RCC 7860 (cell line): ENCODE data around the gene KDM5A.
A peak's percentile ranks its signal among the peaks of the same experiment; 100 is the strongest.
"Not testable (repeated sequence)": the region's sequence is repeated elsewhere in the genome, so short reads cannot be mapped to it uniquely, and the experiment has no call there.

Source experiments
- DNase-seq: peaks from one replicate; pipeline ENCODE4 v3.0.0-alpha.2; 2015; ENCODE audit warnings: low spot score
- FAIRE-seq: peaks from 2 replicates; lab custom pipeline; 2012; peaks lifted over from hg19 to GRCh38; lab: Jason Lieb, UNC

The KDM5A gene

GRCh38 chr12:389142-390096 lies at the start of gene KDM5A:
KDM5A (minus strand) TSS chr12:389320; CDS start chr12:389091, 229 bp downstream.
- peak; percentile 69 for DNase-seq
- FAIRE-seq, result no peak

GRCh38 chr12:435737-436136 lies 46.6 kb upstream of the KDM5A start:
- not testable (repeated sequence) for DNase-seq, FAIRE-seq

GRCh38 chr12:422526-422925 lies 33.4 kb upstream of the KDM5A start:
- FAIRE-seq, result no peak

GRCh38 chr12:418432-418831 lies 29.3 kb upstream of the KDM5A start:
- DNase-seq (no peak), FAIRE-seq (no peak)

More at GRCh38 chr12:422526-422925, 33.4 kb upstream of the KDM5A start:
- DNase-seq, result no peak

- DNase-seq, result no peak
- no peak for FAIRE-seq
Measured at GRCh38 chr12:414859-415258, 25.7 kb upstream of the KDM5A start.

DNA sequence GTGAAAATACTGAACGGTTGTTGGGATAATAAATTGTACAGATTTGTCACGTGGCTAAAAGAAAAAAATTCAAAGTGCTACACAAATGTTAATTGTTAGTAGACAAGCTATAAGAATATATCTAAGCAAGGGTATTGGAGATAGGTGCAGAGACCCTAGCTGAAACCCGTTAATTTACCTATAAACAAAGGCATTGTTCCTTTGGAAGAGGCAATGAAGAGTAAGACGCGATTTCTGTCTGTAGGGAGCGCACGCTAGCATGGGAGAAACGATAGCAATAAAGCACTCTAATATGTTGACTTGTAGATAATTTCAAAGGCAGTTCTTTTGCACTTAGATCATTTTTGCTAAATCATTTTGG lies 12.9 kb upstream of the KDM5A start:
- DNase-seq (no peak), FAIRE-seq (no peak)

DNA sequence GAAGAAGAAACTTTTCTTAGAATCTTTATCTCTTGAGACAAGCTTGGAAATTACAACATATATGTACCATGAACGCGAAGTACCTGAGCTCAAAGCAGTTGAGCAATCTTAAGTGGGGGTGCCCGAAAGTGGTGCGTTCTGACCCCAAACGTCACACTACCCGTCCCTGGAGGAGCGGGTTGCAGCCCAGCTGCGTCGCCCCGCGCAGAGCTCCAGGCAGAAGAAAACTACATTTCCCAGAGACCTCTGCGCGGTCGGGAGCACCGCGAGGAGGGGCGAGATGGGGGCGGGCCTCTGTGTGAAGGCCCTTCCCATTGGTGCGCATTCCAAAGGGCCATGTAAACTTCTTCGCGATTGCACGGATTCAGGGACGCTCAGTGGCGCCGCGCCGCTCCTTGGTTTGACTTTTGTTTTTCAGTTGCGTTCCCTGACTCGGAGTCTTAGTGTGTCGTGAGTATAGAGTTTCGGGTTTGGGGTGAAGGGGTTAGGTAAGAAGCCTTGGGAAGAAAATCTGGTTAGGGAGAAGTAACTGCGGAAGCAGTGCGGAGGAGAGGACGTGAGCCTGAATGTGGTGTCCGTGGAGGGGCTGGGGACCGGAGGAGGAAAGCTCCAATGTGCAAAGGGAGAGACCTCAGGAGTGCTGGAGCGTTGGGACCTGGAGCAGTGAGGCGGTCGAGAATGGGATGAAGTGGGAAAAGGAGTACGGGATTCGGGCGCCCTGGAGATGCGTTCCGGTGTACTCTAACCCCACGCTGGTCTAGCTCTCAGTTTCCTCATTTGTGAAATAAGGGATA lies 12.3 kb upstream of the KDM5A start, which contains the start of gene CCDC77:
CCDC77 (plus strand) TSS at position 410 of the 794 bp plus-strand sequence. CDS start 7,740 bp downstream, outside the sequence.
- DNase-seq, result peak; percentile 79
- peak; percentile 78 for FAIRE-seq

DNA sequence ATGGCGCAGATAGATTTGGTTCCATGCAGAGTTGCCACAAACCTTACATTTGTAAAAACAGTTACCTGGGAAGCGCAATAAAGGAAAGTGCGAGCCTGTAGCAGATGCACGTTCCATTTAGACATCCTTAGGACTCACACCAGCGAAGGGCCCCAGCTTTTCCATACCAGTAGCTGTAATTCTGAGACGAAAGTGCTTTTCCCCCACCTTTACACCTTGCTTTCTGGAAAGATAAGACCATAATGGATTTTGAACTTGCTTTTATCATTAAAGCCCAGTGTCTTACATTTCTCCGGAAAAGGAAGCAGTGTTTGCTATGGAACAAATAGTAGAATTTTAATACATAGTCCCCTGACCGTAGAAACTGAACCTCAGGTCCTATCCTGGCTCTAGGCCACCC lies 11.7 kb upstream of the KDM5A start:
- FAIRE-seq, result no peak
- no peak for DNase-seq

DNA sequence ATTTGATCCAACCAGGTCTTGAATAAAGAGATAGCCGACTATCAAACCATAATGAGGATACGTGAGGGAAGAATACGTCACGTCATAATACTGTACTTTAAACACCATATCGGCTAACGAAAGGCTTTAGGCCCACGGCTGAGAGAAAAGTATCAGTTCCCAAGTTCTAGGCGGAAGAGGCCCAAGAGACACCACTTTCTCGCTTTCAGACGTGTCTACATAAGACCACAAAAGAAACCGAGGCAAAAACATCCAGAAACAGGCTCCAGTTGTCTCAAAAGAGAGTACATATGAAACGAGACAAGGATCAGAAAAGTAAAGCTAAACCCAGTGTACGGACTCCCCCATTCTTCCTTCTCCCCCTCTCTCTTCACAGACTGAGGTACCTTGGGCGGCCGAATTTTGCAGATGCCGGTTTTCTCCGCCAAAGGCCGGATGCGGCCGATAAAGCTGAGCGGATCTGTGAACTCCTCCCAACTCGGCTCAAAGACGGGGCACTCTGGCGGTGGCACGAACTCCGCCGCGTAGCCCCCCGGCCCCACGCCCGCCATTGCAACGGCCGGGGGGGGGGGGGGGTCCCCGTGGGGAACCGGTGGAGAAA lies 479 bp downstream of the KDM5A start:
- FAIRE-seq (no peak), DNase-seq (no peak)

DNA sequence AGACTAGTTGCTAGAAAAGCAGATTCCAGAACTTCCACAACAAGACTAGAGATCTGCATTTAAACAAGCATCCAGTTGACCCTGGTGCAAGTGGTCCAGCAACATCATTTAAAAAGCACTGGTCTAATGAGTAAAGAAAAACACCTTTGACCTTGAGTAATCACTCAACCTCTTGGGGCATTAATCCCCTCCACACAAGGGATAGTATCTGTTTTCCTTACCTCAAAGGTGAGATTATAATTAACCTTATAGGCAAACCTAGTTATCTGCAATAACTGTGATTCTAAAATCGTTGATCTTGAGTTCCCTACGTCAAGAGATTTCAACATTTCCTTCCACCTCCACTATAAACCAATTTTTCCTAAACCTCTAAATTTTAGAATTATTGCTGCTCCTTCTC lies 1.1 kb downstream of the KDM5A start:
- DNase-seq, result no peak
- FAIRE-seq, result no peak

DNA sequence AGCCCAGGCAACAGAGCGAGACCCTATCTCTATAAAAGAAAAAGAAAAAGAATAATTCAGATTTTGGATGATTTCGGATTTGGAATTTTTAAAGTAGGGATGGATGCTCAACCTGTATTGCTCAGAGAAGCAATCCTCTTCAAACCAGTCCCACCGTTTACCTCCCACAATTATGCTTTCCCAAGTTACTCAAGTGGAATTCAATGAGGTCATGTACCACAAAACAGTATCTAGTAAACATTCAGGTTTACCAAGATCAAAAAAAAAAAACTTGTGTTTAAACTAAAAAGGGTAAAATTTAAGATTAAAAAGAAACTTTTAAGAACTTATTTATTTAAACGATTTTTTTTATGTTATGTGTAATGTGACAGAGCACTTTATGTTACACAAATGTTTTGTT lies 2.5 kb downstream of the KDM5A start:
- DNase-seq (no peak), FAIRE-seq (peak; percentile 62)

- FAIRE-seq, result not testable (repeated sequence)
Measured at GRCh38 chr12:370739-371485, 18.2 kb downstream of the KDM5A start.

GRCh38 chr12:367972-368371 lies 21.1 kb downstream of the KDM5A start:
- FAIRE-seq (no peak), DNase-seq (no peak)

More at GRCh38 chr12:370739-371485, 18.2 kb downstream of the KDM5A start:
- DNase-seq, result not testable (repeated sequence)

DNA sequence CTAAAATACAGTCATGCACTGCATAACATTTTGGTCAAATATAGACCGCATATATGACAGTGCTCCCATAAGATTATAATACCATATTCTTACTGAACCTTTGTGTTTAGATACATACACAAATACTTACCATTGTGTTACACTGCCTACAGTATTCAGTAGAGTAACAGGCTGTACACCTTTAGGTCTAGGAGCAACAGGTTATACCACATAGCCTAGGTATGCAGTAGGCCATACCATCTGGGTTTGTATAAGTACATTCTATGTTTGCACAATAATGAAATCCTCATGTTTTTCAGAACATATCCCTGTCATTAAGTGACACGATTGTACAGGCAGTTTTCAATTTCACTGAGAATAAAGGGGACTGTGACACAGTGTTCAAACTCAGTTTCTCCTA lies 22.3 kb downstream of the KDM5A start:
- DNase-seq, result no peak
- FAIRE-seq, result no peak

DNA sequence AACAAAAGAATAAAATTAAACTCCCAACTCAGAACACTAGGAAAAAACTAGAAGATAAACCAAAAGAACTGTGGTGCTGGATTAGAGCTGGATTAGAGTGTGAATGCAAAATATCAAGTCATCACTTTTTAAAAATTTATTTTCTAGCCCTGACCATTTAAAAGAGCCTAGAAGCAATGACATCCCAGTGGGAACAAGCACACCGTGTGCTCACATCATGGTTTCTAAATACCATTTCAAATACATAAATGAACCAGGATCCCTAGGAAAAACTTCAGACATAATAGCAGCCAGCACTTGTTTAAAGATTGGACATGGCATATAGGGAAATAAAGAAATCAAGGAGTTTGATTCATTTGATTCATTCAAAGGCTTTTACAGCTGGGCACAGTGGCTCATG lies 30.0 kb downstream of the KDM5A start:
- DNase-seq, result no peak
- FAIRE-seq, result no peak

GRCh38 chr12:356276-356988 lies 32.7 kb downstream of the KDM5A start:
- DNase-seq (no peak), FAIRE-seq (no peak)

DNA sequence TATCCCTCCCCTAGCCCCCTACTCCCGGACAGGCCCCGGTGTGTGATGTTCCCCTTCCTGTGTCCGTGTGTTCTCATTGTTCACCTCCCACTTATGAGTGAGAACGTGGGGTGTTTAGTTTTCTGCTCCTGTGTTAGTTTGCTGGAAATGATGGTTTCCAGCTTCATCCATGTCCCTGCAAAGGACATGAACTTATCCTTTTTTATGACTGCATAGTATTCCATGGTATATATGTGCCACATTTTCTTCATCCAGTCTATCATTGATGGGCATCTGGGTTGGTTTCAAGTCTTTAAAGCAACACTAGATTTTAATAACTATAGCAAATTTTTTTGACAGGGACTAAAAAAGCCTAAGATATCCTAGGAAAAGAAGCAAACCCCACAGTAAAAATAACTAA lies 37.9 kb downstream of the KDM5A start:
- FAIRE-seq, DNase-seq: not testable (repeated sequence)

DNA sequence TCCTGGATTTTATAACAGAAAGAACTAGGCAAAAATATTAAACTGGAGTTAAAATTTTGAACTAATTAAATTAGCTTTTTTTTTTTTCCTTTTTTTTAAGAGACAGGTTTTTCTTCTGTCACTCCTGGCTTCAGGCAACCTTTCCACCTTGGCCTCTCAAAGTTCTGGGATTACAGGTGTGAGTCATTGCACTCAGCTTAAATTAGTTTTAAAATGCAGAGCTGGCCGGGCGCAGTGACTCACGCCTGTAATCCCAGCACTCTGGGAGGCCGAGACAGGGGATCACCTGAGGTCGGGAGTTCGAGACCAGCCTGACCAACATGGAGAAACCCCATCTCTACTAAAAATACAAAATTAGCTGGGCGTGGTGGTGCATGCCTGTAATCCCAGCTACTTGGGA lies 39.5 kb downstream of the KDM5A start:
- not testable (repeated sequence) for FAIRE-seq

GRCh38 chr12:343036-343435 lies 46.1 kb downstream of the KDM5A start:
- not testable (repeated sequence) for FAIRE-seq, DNase-seq

More for the DNA sequence above, 39.5 kb downstream of the KDM5A start:
- DNase-seq, result not testable (repeated sequence)

DNA sequence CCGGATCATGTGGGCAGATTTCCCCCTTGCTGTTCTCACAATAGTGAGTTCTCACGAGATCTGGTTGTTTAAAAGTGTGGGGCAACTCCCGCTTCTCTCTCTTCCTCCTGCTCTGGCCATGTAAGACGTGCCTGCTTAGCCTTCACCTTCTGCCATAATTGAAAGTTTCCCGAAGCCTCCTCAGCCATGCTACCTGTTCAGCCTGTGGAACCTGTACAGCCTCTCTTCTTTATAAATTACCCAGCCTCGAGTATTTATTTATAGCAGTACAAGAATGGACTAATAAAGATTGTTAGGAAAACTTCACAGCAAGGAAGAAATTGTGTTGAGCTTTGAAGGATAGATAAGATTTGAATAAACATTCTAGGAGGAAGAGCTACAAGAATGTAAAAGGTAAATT lies 52.1 kb downstream of the KDM5A start:
- no peak for DNase-seq
- FAIRE-seq, result no peak
